ENCODE results near the gene KHK. TPM values are rescaled to one million over a fixed set of nuclear protein-coding genes. Genes with fewer than 3 reads are reported as not detected.

KHK gene
- total RNA-seq, 1 donor from 2014 or later, result 2.4 TPM

- Mint-ChIP-seq H3K36me3 (ENCODE audit: unreplicated experiment) (no peaks in the 10 kb centered on the region), H3K4me1 (ENCODE audit: unreplicated experiment) (peaks cover 16% of the 10 kb centered on the region), H3K4me3 (ENCODE audit: unreplicated experiment) (no peak overlapping the region), H3K9me3 (ENCODE audit: unreplicated experiment) (no peaks in the 10 kb centered on the region), H3K27me3 (ENCODE audit: unreplicated experiment) (no peaks in the 10 kb centered on the region), H3K27ac (ENCODE audit: unreplicated experiment) (no peak overlapping the region)
- DNase-seq (ENCODE audit: extremely low spot score, unreplicated experiment), result no peak
- no peak for TF ChIP-seq CTCF (IDR thresholded peaks at IDR 0.05)
These were observed 2.8 kb downstream of the KHK start for GRCh38 chr2:27089111-27089954.

- Mint-ChIP-seq H3K27ac (ENCODE audit: unreplicated experiment) (no peak overlapping the region), H3K4me1 (ENCODE audit: unreplicated experiment) (peaks cover 8% of the 10 kb centered on the region), H3K9me3 (ENCODE audit: unreplicated experiment) (no peaks in the 10 kb centered on the region), H3K36me3 (ENCODE audit: unreplicated experiment) (no peaks in the 10 kb centered on the region), H3K4me3 (ENCODE audit: unreplicated experiment) (no peak overlapping the region), H3K27me3 (ENCODE audit: unreplicated experiment) (no peaks in the 10 kb centered on the region)
- no peak for TF ChIP-seq CTCF (IDR thresholded peaks at IDR 0.05)
- no peak for DNase-seq (ENCODE audit: extremely low spot score, unreplicated experiment)
These were observed 5.4 kb downstream of the KHK start for GRCh38 chr2:27091746-27092695.

- Mint-ChIP-seq H3K4me1 (ENCODE audit: unreplicated experiment) (peaks cover 4% of the 10 kb centered on the region), H3K4me3 (ENCODE audit: unreplicated experiment) (no peak overlapping the region), H3K27me3 (ENCODE audit: unreplicated experiment) (no peaks in the 10 kb centered on the region), H3K36me3 (ENCODE audit: unreplicated experiment) (no peaks in the 10 kb centered on the region), H3K27ac (ENCODE audit: unreplicated experiment) (no peak overlapping the region), H3K9me3 (ENCODE audit: unreplicated experiment) (no peaks in the 10 kb centered on the region)
- no peak for TF ChIP-seq CTCF (IDR thresholded peaks at IDR 0.05)
- no peak for DNase-seq (ENCODE audit: extremely low spot score, unreplicated experiment)
These were observed 6.3 kb downstream of the KHK start for GRCh38 chr2:27092696-27093429.

- H3K4me1 Mint-ChIP-seq (ENCODE audit: unreplicated experiment), result peaks cover 4% of the 10 kb centered on the region
- no peaks in the 10 kb centered on the region for H3K9me3 Mint-ChIP-seq (ENCODE audit: unreplicated experiment)
- no peak overlapping the region for H3K4me3 Mint-ChIP-seq (ENCODE audit: unreplicated experiment)
- H3K27me3 Mint-ChIP-seq (ENCODE audit: unreplicated experiment), result no peaks in the 10 kb centered on the region
- no peak for TF ChIP-seq CTCF (IDR thresholded peaks at IDR 0.05)
- H3K36me3 Mint-ChIP-seq (ENCODE audit: unreplicated experiment), result no peaks in the 10 kb centered on the region
- no peak overlapping the region for H3K27ac Mint-ChIP-seq (ENCODE audit: unreplicated experiment)
- no peak for DNase-seq (ENCODE audit: extremely low spot score, unreplicated experiment)
These were observed 7.1 kb downstream of the KHK start for GRCh38 chr2:27093430-27094352.

All from osteocyte (in vitro differentiated cells).